Hair follicle dermal papilla cell (primary cell): Measurements from ENCODE around the gene LARP7. TPM values are rescaled to one million over a fixed set of nuclear protein-coding genes. Genes with fewer than 3 reads are reported as not detected.

Experiments used
- small RNA-seq: library from RNA; depleted of rRNA; stranded (forward); fragments of <200 nt; gene quantifications from one replicate; pipeline ENCODE3, GENCODE V24; 2012
- total RNA-seq: library from RNA; depleted of rRNA; stranded (reverse); fragments of >200 nt; gene quantifications from 2 replicates; pipeline ENCODE4 v1.2.3, GENCODE V29; 2012

Gene LARP7
- 20.1 and 21.7 TPM in 2 replicates for total RNA-seq

GRCh38 chr4:112636688-112637551 is at the start of gene LARP7, which contains the start of gene ZGRF1:
LARP7 (plus strand) TSS chr4:112637143; CDS start chr4:112644670, 7,527 bp downstream.
ZGRF1 (minus strand) TSS chr4:112636909; CDS start chr4:112633176, 3,733 bp downstream.

Small RNA genes within 50 kb of the gene (small RNA-seq; reads per million reads assigned to genes)
- not detected for gene MIR302A
- gene MIR302C, result not detected
- gene MIR302D, result not detected
- gene MIR367, result not detected
- gene WRBP1, result not detected

Other genes starting within 250 kb of the LARP7 start
- gene NEUROG2, start 121.0 kb upstream of the LARP7 start, total RNA-seq, result not detected in 2 replicates
- gene ZGRF1, start 234 bp upstream of the LARP7 start, total RNA-seq, result 4.5 and 6.5 TPM in 2 replicates